GM12878 (cell line): ENCODE results near the gene COL23A1. TPM values are rescaled to one million over a fixed set of nuclear protein-coding genes. Genes with fewer than 3 reads are reported as not detected.
"Not testable (repeated sequence)": the region's sequence is repeated elsewhere in the genome, so short reads cannot be mapped to it uniquely, and the experiment has no call there.

Experiments
- ATAC-seq: fragments of 200-7000 bp; cut with Tn5 transposase; 3 replicates; pipeline ENCODE4 v1.9.1; 2020; ENCODE audit warnings: mild to moderate bottlenecking, moderate library complexity
- BruUV-seq: library from RNA; stranded (reverse); fragments of 400-500 nt; replicated peaks from 2 replicates; lab custom pipeline; 2021; lab: Mats Ljungman, UMichigan
- CTCF ChIA-PET: fragments of 300-600 bp; sonication (Branson Sonifier 250); formaldehyde crosslinking; extraction: SDS; loops from one replicate; lab custom pipeline; 2021; ENCODE audit warnings: inconsistent platforms; lab: Yijun Ruan, JAX
- POLR2A ChIA-PET: fragments of 350-600 bp; formaldehyde crosslinking; extraction: SDS; loops from one replicate; lab custom pipeline; 2021; ENCODE audit warnings: inconsistent platforms; lab: Charles Lee
- RAD21 ChIA-PET: fragments of 300-600 bp; sonication (Branson Sonifier 250); formaldehyde crosslinking; loops from one replicate; lab custom pipeline; 2023; ENCODE audit warnings: antibody characterized with exemption; ENCODE audit not compliant: unreplicated experiment; lab: Charles Lee
- SMC1A ChIA-PET: fragments of 300-600 bp; sonication (Branson Sonifier 250); formaldehyde crosslinking; loops from one replicate; lab custom pipeline; 2023; ENCODE audit not compliant: unreplicated experiment, uncharacterized antibody; lab: Charles Lee
- DNase-seq: peaks from one replicate; pipeline ENCODE4 v3.0.0-alpha.2; 2011; ENCODE audit warnings: low read depth, low spot score
- FAIRE-seq: peaks from 3 replicates; lab custom pipeline; 2011; peaks lifted over from hg19 to GRCh38; lab: Jason Lieb, UNC
- H2AFZ ChIP-seq: 2 replicates; pipeline ENCODE4 v1.6.0; 2011; ENCODE audit warnings: low read depth, low read length, control low read depth; ENCODE audit not compliant: control insufficient read depth
- H3K27ac ChIP-seq: 2 replicates; pipeline ENCODE4 v1.5.1; 2011; ENCODE audit warnings: control low read depth; ENCODE audit not compliant: control insufficient read depth, insufficient read depth
- H3K27me3 ChIP-seq, 2 experiments: replicated peaks in 1 of 2; 2 replicates each; pipeline versions ENCODE4 v1.6.0 to v1.6.1; 2011; ENCODE audit warnings: low read length in 1 of 2; ENCODE audit not compliant: control insufficient read depth in 2 of 2, insufficient read depth in 2 of 2
- H3K36me3 ChIP-seq, 2 experiments: 2 replicates each; pipeline ENCODE4 v1.5.1; 2011; ENCODE audit warnings: low read length in 1 of 2; ENCODE audit not compliant: control insufficient read depth in 2 of 2, insufficient read depth in 2 of 2
- H3K4me1 ChIP-seq: 2 replicates; pipeline ENCODE4 v1.6.1; 2011; ENCODE audit warnings: mild to moderate bottlenecking, low read length, moderate library complexity, mixed read lengths; ENCODE audit not compliant: control insufficient read depth, insufficient read depth
- H3K4me2 ChIP-seq: 2 replicates; pipeline ENCODE4 v1.6.0; 2011; ENCODE audit warnings: control low read depth; ENCODE audit not compliant: control insufficient read depth, insufficient read depth
- H3K4me3 ChIP-seq: fragments of 200-600 bp; sonication (generic); 2 replicates; pipeline ENCODE4 v1.5.1; 2016
- H3K79me2 ChIP-seq: 2 replicates; pipeline ENCODE4 v1.6.0; 2011; ENCODE audit warnings: low read length; ENCODE audit not compliant: control insufficient read depth, insufficient read depth
- H3K9ac ChIP-seq: 2 replicates; pipeline ENCODE4 v1.8.0; 2011; ENCODE audit warnings: low read length, control low read depth, mixed read lengths; ENCODE audit not compliant: control insufficient read depth, insufficient read depth
- H3K9me3 ChIP-seq: replicated peaks from 3 replicates; pipeline ENCODE4 v1.5.1; 2011; ENCODE audit warnings: mild to moderate bottlenecking, low read length; ENCODE audit not compliant: control insufficient read depth, insufficient read depth
- H4K20me1 ChIP-seq: 2 replicates; pipeline ENCODE4 v1.6.0; 2011; ENCODE audit not compliant: control insufficient read depth, insufficient read depth
- DPF2 ChIP-seq: fragments of 450-650 bp; IDR thresholded peaks from 2 replicates; pipeline ENCODE4 v1.6.1; 2017; ENCODE audit warnings: mild to moderate bottlenecking
- WGBS: methylation state at CpG from one replicate; pipeline ENCODE4 v1.1.6; 2016; ENCODE audit warnings: low lambda C conversion rate; ENCODE audit not compliant: insufficient replicate concordance, insufficient coverage; ENCODE audit errors: missing lambda C conversion rate; 5-methylcytosine and 5-hydroxymethylcytosine counted together
- in situ Hi-C: fragments of 300-500 bp; cut with MboI; formaldehyde crosslinking; loops from 9 replicates; pipeline ENCODE4 v1.14.3; 2018; ENCODE audit warnings: mixed read lengths
- intact Hi-C: fragments of 100-400 bp; cut with micrococcal nuclease; formaldehyde crosslinking; loops from one replicate; pipeline ENCODE4 v1.14.2; 2022; ENCODE audit not compliant: unreplicated experiment
- polyA plus RNA-seq, 11 experiments: library from polyadenylated mRNA; depleted of rRNA in 4 of 11; unstranded in 6 of 11; stranded (reverse) in 5 of 11; fragments of >200 nt; fragmentation: Nextera tagmentation in 4 of 11; fragmentation: Illumina TruSeq in 1 of 11; extraction: Ambion mirVana in 4 of 11; extraction: Trizol in 1 of 11; gene quantifications; 1 replicate in 1 of 11; 2 replicates in 10 of 11; pipeline versions ENCODE4 v1.2.1 to v1.2.3, GENCODE V29; 2011 to 2016; ENCODE audit warnings: inconsistent platforms in 2 of 11, missing spikeins in 2 of 11, low read depth in 1 of 11
- total RNA-seq, 4 experiments: library from RNA; depleted of rRNA in 3 of 4; stranded (reverse); fragments of >200 nt in 3 of 4; fragmentation: Illumina TruSeq in 1 of 4; extraction: Trizol in 1 of 4; gene quantifications; 2 replicates each; pipeline versions ENCODE4 v1.2.1 to v1.2.3, GENCODE V29; 2013 to 2021
- TF ChIP-seq, protein P1 (sequence below), 3 experiments: IDR thresholded peaks in 2 of 3; conservative IDR thresholded peaks in 1 of 3; 2 replicates each; pipeline ENCODE4 v1.5.1; 2011; ENCODE audit warnings: low read depth in 3 of 3, low read length in 3 of 3, mild to moderate bottlenecking in 3 of 3, control low read depth in 2 of 3, moderate library complexity in 2 of 3, inconsistent platforms in 1 of 3, mixed read lengths in 1 of 3; ENCODE audit not compliant: control insufficient read depth in 2 of 3, insufficient read depth in 1 of 3; ENCODE audit errors: extremely low read depth in 1 of 3

COL23A1 gene
- total and polyA plus RNA-seq, 10 of the 15 experiments (the other 5 are each of a cell fraction or from before 2014, with no cell fraction given), result 0.03 to 0.83 (median 0.09) TPM; not detected in 5

DNA sequence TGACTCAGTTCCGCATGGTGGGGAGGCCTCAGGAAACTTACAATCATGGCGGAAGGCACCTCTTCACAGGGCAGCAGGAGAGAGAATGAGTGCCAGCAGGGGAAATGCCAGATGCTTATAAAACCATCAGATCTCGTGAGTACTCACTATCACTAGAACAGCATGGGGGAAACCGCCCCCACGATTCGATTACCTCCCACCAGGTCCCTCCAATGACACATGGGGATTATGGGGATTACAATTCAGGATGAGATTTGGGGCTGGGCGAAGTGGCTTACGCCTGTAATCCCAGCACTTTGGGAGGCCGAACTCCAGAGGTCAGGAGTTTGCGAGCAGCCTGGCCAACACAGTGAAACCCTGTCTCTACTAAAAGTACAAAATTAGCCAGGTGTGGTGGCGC, 392.0 kb downstream of the COL23A1 start:
- CTCF ChIA-PET, result interaction anchor here (1.9 kb wide), 1 partner anchor 13 kb away, joined by 7 read pairs; no protein-coding TSS in a partner anchor
- POLR2A ChIA-PET, H3K4me3 ChIP-seq, intact Hi-C loops, H3K79me2 ChIP-seq, H3K27me3 ChIP-seq, BruUV-seq, FAIRE-seq, H2AFZ ChIP-seq, H3K4me1 ChIP-seq, H3K9me3 ChIP-seq, H3K4me2 ChIP-seq, RAD21 ChIA-PET, H3K27ac ChIP-seq, H4K20me1 ChIP-seq, SMC1A ChIA-PET, H3K36me3 ChIP-seq, DNase-seq, ATAC-seq, in situ Hi-C loops, H3K9ac ChIP-seq: not testable (repeated sequence)
- WGBS, result 54% methylated on average over 10 of the region's 11 CpGs

DNA sequence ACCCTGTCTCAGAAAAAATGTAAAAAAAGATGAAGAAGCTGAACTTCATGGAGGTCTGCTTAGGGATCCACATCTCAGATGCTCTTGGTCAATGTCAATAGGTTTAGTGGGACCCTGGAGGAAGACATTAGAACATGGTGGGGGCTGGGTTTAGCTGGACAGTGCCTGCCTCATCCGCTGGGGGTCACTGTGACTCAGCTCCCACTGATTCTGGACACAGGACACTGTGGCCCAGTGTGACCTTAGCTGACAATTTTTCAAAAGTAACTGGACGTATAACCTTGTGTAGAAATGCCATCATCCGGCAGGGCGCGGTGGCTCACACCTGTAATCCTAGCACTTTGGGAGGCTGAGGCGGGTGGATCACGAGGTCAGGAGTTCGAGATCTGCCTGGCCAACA, 393.2 kb downstream of the COL23A1 start:
- no peaks in the 10 kb centered on the region for H3K79me2 ChIP-seq
- ChIA-PET POLR2A (interaction anchor here (0.6 kb wide), 1 partner anchor 647 kb away, joined by 3 read pairs; no protein-coding TSS in a partner anchor), CTCF (interaction anchor here (0.7 to 1.9 kb wide), 4 partner anchors 12 to 34 kb away, joined by 3 to 7 read pairs (median 3); no protein-coding TSS in a partner anchor), SMC1A (no interaction called here), RAD21 (no interaction called here)
- no peak overlapping the region for H3K4me3 ChIP-seq
- no peak overlapping the region for H3K4me2 ChIP-seq
- intact Hi-C loops (no loop called here), in situ Hi-C loops (no loop called here)
- H3K9ac ChIP-seq, result no peak overlapping the region
- TF ChIP-seq, protein P1, sequence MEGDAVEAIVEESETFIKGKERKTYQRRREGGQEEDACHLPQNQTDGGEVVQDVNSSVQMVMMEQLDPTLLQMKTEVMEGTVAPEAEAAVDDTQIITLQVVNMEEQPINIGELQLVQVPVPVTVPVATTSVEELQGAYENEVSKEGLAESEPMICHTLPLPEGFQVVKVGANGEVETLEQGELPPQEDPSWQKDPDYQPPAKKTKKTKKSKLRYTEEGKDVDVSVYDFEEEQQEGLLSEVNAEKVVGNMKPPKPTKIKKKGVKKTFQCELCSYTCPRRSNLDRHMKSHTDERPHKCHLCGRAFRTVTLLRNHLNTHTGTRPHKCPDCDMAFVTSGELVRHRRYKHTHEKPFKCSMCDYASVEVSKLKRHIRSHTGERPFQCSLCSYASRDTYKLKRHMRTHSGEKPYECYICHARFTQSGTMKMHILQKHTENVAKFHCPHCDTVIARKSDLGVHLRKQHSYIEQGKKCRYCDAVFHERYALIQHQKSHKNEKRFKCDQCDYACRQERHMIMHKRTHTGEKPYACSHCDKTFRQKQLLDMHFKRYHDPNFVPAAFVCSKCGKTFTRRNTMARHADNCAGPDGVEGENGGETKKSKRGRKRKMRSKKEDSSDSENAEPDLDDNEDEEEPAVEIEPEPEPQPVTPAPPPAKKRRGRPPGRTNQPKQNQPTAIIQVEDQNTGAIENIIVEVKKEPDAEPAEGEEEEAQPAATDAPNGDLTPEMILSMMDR (IDR thresholded peaks at IDR 0.05 in 2 of 3, conservative IDR thresholded peaks at IDR 0.05 in 1 of 3; ENCODE audit: control insufficient read depth in 2 of 3, extremely low read depth in 1 of 3, insufficient read depth in 1 of 3, low read depth in 3 of 3, low read length in 3 of 3), result peak; percentile 28 to 56 (median 53); a peak in 5 of 6 replicates
- TF ChIP-seq DPF2, result no peak
- H3K27me3 ChIP-seq, result peaks cover 0 to 5% of the 10 kb centered on the region in 2 experiments; a peak in 3 of 4 replicates
- no peak overlapping the region for H3K27ac ChIP-seq
- H3K9me3 ChIP-seq, result no peaks in the 10 kb centered on the region
- no peaks in the 10 kb centered on the region for H3K4me1 ChIP-seq
- FAIRE-seq, result no peak
- no TSS peak for BruUV-seq
- no peaks in the 10 kb centered on the region for H3K36me3 ChIP-seq
- H2AFZ ChIP-seq, result no peak overlapping the region
- DNase-seq, result no peak
- ATAC-seq, result peak; percentile 86
- 66% methylated on average over 8 of the region's 8 CpGs for WGBS
- no peaks in the 10 kb centered on the region for H4K20me1 ChIP-seq
